Fibroblast of the aortic adventitia (primary cell): ENCODE data around the gene CABLES1. TPM values are rescaled to one million over a fixed set of nuclear protein-coding genes. Genes with fewer than 3 reads are reported as not detected.

Experiments used
- DNase-seq: peaks from one replicate; pipeline ENCODE4 v3.0.0-alpha.2; 2010; ENCODE audit warnings: low read depth
- H3K4me3 ChIP-seq: 2 replicates; pipeline ENCODE4 v1.5.1; 2011; ENCODE audit warnings: low read depth, mild to moderate bottlenecking, control low read depth, low read length, moderate library complexity
- total RNA-seq: library from RNA; depleted of rRNA; stranded (reverse); fragments of >200 nt; gene quantifications from 2 replicates; pipeline ENCODE4 v1.2.3, GENCODE V29; 2012; ENCODE audit warnings: low replicate concordance
- TF ChIP-seq, protein P1 (sequence below): IDR thresholded peaks from 2 replicates; pipeline ENCODE4 v1.5.1; 2011; ENCODE audit warnings: mild to moderate bottlenecking, low read length, control low read depth, inconsistent platforms; ENCODE audit not compliant: insufficient read depth

CABLES1 gene
- total RNA-seq, 1 donor: 7.4 TPM

DNA sequence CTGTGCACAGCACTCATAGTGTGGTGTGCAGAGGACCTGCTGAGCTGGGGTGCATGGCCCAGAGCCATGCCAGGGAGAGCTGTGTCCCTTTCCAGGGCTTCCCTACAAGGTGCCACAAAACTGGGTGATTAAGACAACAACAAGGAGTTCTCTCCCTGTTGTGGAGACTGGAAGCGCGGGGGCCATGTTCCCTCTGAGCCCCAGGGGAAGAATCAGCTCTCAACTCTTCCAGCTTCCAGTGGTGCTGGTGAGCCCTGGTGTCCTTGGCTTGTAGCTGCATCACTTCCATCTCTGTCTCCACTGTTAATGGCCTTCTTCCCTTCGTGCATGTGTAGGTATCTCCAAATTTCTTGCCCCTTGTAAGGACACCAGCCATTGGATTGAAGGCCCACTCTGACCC is 73.3 kb downstream of the CABLES1 start:
- DNase-seq: no peak
- TF ChIP-seq, protein P1, sequence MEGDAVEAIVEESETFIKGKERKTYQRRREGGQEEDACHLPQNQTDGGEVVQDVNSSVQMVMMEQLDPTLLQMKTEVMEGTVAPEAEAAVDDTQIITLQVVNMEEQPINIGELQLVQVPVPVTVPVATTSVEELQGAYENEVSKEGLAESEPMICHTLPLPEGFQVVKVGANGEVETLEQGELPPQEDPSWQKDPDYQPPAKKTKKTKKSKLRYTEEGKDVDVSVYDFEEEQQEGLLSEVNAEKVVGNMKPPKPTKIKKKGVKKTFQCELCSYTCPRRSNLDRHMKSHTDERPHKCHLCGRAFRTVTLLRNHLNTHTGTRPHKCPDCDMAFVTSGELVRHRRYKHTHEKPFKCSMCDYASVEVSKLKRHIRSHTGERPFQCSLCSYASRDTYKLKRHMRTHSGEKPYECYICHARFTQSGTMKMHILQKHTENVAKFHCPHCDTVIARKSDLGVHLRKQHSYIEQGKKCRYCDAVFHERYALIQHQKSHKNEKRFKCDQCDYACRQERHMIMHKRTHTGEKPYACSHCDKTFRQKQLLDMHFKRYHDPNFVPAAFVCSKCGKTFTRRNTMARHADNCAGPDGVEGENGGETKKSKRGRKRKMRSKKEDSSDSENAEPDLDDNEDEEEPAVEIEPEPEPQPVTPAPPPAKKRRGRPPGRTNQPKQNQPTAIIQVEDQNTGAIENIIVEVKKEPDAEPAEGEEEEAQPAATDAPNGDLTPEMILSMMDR: no peak

DNA sequence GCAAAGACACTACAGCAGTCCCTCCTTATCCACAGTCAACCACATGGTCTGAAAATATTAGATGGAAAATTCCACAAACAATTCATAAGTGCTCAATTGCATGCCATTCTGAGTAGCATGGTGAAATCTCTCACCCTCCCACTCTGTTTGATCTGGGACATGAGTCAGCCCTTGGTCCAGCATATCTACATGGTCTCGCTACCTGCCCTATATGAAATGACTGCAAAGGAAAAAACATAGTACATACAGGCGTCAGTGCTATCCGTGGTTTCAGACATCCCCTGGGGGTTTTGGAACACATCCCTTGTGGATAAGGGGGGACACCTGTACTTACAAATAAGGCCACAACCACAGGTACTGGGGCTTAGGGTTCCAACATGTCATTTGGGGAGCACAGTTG is 73.7 kb downstream of the CABLES1 start:
- TF ChIP-seq, protein P1: no peak
- H3K4me3 ChIP-seq: no peak overlapping the region
- DNase-seq: peak; percentile 27

More for the DNA sequence above, 73.3 kb downstream of the CABLES1 start:
- no peak overlapping the region for H3K4me3 ChIP-seq

DNA sequence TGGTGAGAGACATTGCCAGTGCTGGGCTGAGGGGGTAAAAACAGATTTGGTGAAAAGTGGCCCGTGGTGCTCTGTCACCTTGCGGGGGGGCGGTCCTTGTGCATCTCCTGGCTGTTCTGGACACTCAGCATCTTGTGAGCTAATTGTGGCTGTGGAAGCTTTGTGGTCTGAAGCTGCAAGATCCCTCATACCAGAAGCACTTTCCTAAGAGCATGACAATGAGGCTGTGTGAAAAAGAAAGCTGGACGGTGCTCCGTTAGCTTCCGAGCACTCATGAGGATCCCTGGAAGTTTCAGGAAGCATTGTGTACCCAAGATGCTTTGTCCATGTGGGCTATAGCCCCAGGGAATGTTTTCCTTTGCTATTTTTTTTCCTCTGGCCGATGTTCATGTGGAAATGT is 74.5 kb downstream of the CABLES1 start:
- no peak for DNase-seq
- TF ChIP-seq, protein P1: no peak
- H3K4me3 ChIP-seq: no peak overlapping the region

DNA sequence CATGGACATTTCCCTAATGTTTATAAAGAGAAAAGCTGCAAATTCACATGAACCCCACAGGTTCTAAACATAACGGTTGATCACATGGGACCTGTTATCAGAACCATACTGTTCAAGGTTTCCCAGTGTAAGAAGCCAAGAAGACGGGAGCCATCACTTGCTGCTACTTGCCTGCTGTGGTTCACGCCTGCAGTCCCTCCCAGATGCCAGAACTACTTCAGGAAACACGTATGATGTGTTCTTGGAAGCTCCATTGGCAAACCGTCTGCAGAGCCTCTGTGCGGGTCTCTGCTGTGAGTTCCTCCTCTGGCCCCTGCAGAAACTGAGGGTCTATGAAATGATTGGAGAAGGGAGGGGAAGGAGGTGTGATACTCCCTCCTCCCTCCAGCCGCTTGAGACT is 75.2 kb downstream of the CABLES1 start:
- no peak for DNase-seq
- TF ChIP-seq, protein P1: no peak
- H3K4me3 ChIP-seq: no peak overlapping the region

DNA sequence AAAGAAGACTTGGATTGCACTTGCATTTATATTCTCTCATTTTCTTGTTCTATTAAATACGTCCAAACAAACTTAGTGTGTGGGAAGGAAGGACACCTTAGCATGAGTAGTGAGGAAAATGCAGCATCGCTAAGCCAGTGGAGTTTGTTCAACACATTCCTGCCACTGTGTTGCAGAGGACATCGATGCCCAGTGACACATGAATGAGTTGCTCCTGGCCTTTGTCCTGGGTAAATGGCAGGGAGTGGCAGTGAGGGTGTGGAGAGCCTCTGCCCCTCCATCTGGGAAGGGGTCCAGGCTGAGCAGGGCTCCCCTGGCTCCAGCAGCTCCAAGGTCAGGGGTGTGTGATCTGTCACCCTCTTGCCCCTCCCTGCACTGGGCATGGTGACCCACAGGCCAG is 75.9 kb downstream of the CABLES1 start:
- TF ChIP-seq, protein P1: no peak
- DNase-seq: no peak
- no peak overlapping the region for H3K4me3 ChIP-seq

DNA sequence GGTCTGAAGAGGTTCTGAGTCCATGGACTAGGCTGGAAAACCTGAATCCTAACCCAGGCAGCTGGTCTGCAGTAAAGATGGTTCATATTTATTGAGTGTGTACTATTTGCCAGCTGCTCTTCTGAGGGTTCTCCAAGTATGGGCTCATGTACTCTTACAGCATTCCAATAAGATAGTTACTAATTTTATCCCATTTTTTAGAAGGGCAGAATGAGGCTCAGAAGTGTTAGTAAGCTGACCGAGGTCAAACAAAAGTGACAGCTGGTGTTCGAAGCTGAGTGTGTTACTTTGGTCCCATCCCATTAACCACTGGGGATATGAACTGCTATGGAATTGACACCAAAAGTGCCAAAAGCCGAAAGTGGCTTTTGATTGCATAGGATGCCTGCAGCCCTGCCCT is 76.9 kb downstream of the CABLES1 start:
- TF ChIP-seq, protein P1: no peak

DNA sequence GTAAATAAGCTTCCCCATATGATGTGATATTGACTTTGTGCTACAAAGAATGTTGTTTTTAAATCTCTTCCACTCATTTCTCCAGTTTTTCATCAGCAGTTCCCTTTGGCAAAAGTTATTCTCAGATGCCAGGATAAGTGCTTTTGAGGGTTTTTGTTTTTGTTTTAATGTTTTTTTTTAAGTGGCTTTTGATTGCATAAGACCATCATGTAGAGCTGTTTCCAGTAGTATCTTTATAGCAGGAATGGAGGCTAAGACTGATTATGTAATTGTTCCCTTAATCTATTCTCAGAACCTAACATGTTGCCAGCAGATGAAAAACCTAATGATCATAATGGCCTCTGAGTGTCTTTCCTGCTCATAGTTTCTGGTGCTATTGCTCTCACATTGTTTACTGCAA is 77.9 kb downstream of the CABLES1 start:
- peak; percentile 31 for DNase-seq

More for the DNA sequence above, 76.9 kb downstream of the CABLES1 start:
- H3K4me3 ChIP-seq: no peak overlapping the region
- no peak for DNase-seq

More for the DNA sequence above, 77.9 kb downstream of the CABLES1 start:
- H3K4me3 ChIP-seq: no peak overlapping the region
- TF ChIP-seq, protein P1: no peak
